Measurements from ENCODE around the gene CROCC2. TPM values are rescaled to one million over a fixed set of nuclear protein-coding genes. Genes with fewer than 3 reads are reported as not detected.

The CROCC2 gene
- polyA plus RNA-seq, 1 donor (not counting 4 experiments of a cell fraction or from before 2014, with no cell fraction given): not detected

- Histone ChIP-seq H3K27ac (ENCODE audit: control insufficient read depth, insufficient read depth, low read length) (no peak overlapping the region), H3K4me2 (ENCODE audit: control insufficient read depth, extremely low read depth, insufficient read depth, low read depth, low read length) (no peak overlapping the region), H2AFZ (ENCODE audit: control insufficient read depth, low read length) (no peak overlapping the region), H3K9me3 (ENCODE audit: control insufficient read depth, low read depth, low read length) (peaks cover 3% of the 10 kb centered on the region), H3K36me3 (ENCODE audit: control insufficient read depth in 2 of 2, extremely low read depth in 1 of 2, insufficient read depth in 2 of 2, low read length in 2 of 2) (no peaks in the 10 kb centered on the region), H3K4me3 (ENCODE audit: control insufficient read depth in 2 of 3, extremely low read depth in 1 of 3, insufficient read depth in 2 of 3, low read depth in 1 of 3, low read length in 3 of 3) (no peak overlapping the region), H4K20me1 (ENCODE audit: control insufficient read depth, extremely low read depth, insufficient read depth, low read length) (no peaks in the 10 kb centered on the region), H3K4me1 (ENCODE audit: control insufficient read depth, extremely low read depth, insufficient read depth, low read length) (no peaks in the 10 kb centered on the region), H3K27me3 (ENCODE audit: control insufficient read depth, extremely low read depth, insufficient read depth, low read length) (peaks cover 22% of the 10 kb centered on the region), H3K79me2 (ENCODE audit: control insufficient read depth, insufficient read depth, low read length) (no peaks in the 10 kb centered on the region), H3K9me1 (ENCODE audit: control insufficient read depth, extremely low read depth, insufficient read depth, low read length) (no peaks in the 10 kb centered on the region), H3K9ac (ENCODE audit: control insufficient read depth, extremely low read depth, insufficient read depth, low read length) (no peak overlapping the region)
- dilution Hi-C loops (cut with MboI; ENCODE audit: extremely low pct_ligation_motif_present, low sequenced_read_pairs): no loop called here
- no peak for TF ChIP-seq EZH2 (IDR thresholded peaks at IDR 0.05; ENCODE audit: low read length)
- TF ChIP-seq, protein P1, sequence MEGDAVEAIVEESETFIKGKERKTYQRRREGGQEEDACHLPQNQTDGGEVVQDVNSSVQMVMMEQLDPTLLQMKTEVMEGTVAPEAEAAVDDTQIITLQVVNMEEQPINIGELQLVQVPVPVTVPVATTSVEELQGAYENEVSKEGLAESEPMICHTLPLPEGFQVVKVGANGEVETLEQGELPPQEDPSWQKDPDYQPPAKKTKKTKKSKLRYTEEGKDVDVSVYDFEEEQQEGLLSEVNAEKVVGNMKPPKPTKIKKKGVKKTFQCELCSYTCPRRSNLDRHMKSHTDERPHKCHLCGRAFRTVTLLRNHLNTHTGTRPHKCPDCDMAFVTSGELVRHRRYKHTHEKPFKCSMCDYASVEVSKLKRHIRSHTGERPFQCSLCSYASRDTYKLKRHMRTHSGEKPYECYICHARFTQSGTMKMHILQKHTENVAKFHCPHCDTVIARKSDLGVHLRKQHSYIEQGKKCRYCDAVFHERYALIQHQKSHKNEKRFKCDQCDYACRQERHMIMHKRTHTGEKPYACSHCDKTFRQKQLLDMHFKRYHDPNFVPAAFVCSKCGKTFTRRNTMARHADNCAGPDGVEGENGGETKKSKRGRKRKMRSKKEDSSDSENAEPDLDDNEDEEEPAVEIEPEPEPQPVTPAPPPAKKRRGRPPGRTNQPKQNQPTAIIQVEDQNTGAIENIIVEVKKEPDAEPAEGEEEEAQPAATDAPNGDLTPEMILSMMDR (optimal IDR thresholded peaks at IDR 0.05 in 1 of 3, IDR thresholded peaks at IDR 0.05 in 1 of 3, conservative IDR thresholded peaks at IDR 0.05 in 1 of 3; ENCODE audit: extremely low read depth in 1 of 3, insufficient read depth in 2 of 3, low read length in 3 of 3): no peak
- no peak for DNase-seq (ENCODE audit: low read depth, low spot score)
- FAIRE-seq: no peak
These were observed 77.9 kb downstream of the CROCC2 start for GRCh38 chr2:240983996-240984498.

- dilution Hi-C loops (cut with MboI; ENCODE audit: extremely low pct_ligation_motif_present, low sequenced_read_pairs): no loop called here
- Histone ChIP-seq H3K4me2 (ENCODE audit: control insufficient read depth, extremely low read depth, insufficient read depth, low read depth, low read length) (no peak overlapping the region), H3K27me3 (ENCODE audit: control insufficient read depth, extremely low read depth, insufficient read depth, low read length) (peaks cover 20% of the 10 kb centered on the region), H3K36me3 (ENCODE audit: control insufficient read depth in 2 of 2, extremely low read depth in 1 of 2, insufficient read depth in 2 of 2, low read length in 2 of 2) (no peaks in the 10 kb centered on the region), H3K9me3 (ENCODE audit: control insufficient read depth, low read depth, low read length) (peaks cover 3% of the 10 kb centered on the region), H3K4me1 (ENCODE audit: control insufficient read depth, extremely low read depth, insufficient read depth, low read length) (no peaks in the 10 kb centered on the region), H3K27ac (ENCODE audit: control insufficient read depth, insufficient read depth, low read length) (no peak overlapping the region), H4K20me1 (ENCODE audit: control insufficient read depth, extremely low read depth, insufficient read depth, low read length) (no peaks in the 10 kb centered on the region), H3K79me2 (ENCODE audit: control insufficient read depth, insufficient read depth, low read length) (no peaks in the 10 kb centered on the region), H2AFZ (ENCODE audit: control insufficient read depth, low read length) (no peak overlapping the region), H3K4me3 (ENCODE audit: control insufficient read depth in 2 of 3, extremely low read depth in 1 of 3, insufficient read depth in 2 of 3, low read depth in 1 of 3, low read length in 3 of 3) (no peak overlapping the region), H3K9ac (ENCODE audit: control insufficient read depth, extremely low read depth, insufficient read depth, low read length) (no peak overlapping the region), H3K9me1 (ENCODE audit: control insufficient read depth, extremely low read depth, insufficient read depth, low read length) (no peaks in the 10 kb centered on the region)
- TF ChIP-seq, protein P1 (optimal IDR thresholded peaks at IDR 0.05 in 1 of 3, IDR thresholded peaks at IDR 0.05 in 1 of 3, conservative IDR thresholded peaks at IDR 0.05 in 1 of 3; ENCODE audit: extremely low read depth in 1 of 3, insufficient read depth in 2 of 3, low read length in 3 of 3): no peak
- TF ChIP-seq EZH2 (IDR thresholded peaks at IDR 0.05; ENCODE audit: low read length): no peak
- DNase-seq (ENCODE audit: low read depth, low spot score) (no peak), FAIRE-seq (no peak)
These were observed 80.0 kb downstream of the CROCC2 start for GRCh38 chr2:240985881-240986786.

All from keratinocyte (primary cell).